Measurements from ENCODE around the gene TSPYL2. TPM values are rescaled to one million over a fixed set of nuclear protein-coding genes. Genes with fewer than 3 reads are reported as not detected.
A peak's percentile ranks its signal among the peaks of the same experiment; 100 is the strongest.

TSPYL2 gene
- total and polyA plus RNA-seq, 2 donors (not counting 1 experiment from before 2014, with no cell fraction given), result 101 to 126 TPM

- Histone ChIP-seq H3K36me3 (replicated peaks in 1 of 2; ENCODE audit: control extremely low read depth in 1 of 2, control insufficient read depth in 1 of 2, extremely low read depth in 1 of 2, insufficient read depth in 2 of 2, low read length in 1 of 2) (no peaks in the 10 kb centered on the region), H3K4me1 (ENCODE audit: control insufficient read depth in 2 of 2, insufficient read depth in 2 of 2, low read length in 2 of 2) (peaks cover 6 to 15% of the 10 kb centered on the region in 2 donors), H2AFZ (ENCODE audit: insufficient read depth, low read depth, low read length, poor library complexity, severe bottlenecking) (peak overlapping the region; percentile 86), H3K4me2 (replicated peaks; ENCODE audit: low read depth, low read length, poor library complexity, severe bottlenecking) (peak overlapping the region; percentile 79), H3K27me3 (replicated peaks in 1 of 4; ENCODE audit: control extremely low read depth in 1 of 4, control insufficient read depth in 3 of 4, insufficient read depth in 4 of 4, low read length in 3 of 4) (no peaks in the 10 kb centered on the region), H3K79me2 (ENCODE audit: control insufficient read depth, insufficient read depth, low read length) (peaks cover 6% of the 10 kb centered on the region), H3K27ac (ENCODE audit: low read length in 2 of 2) (peak overlapping the region; percentile 49 to 59), H4K20me1 (ENCODE audit: control insufficient read depth, insufficient read depth, low read length, poor library complexity, severe bottlenecking) (no peaks in the 10 kb centered on the region), H3K4me3 (ENCODE audit: control extremely low read depth in 1 of 5, extremely low read depth in 1 of 5, insufficient read depth in 1 of 5, low read depth in 2 of 5, low read length in 4 of 5) (peak overlapping the region; percentile 8 to 72 (median 68)), H3K9me3 (ENCODE audit: control extremely low read depth in 1 of 3, control insufficient read depth in 2 of 3, insufficient read depth in 1 of 3, low read length in 2 of 3) (no peaks in the 10 kb centered on the region), H3K9ac (ENCODE audit: low read length) (peak overlapping the region; percentile 66)
- Mint-ChIP-seq H3K9me3 (ENCODE audit: insufficient read depth) (no peaks in the 10 kb centered on the region), H3K27me3 (no peaks in the 10 kb centered on the region), H3K27ac (peak overlapping the region; percentile 91), H3K4me1 (peaks cover 14% of the 10 kb centered on the region), H3K4me3 (peak overlapping the region; percentile 91)
- ChIA-PET POLR2A (interaction anchor here (0.7 to 1.3 kb wide), 2 partner anchors 13 to 99 kb away, joined by 3 to 6 read pairs; partner anchors contain the start of gene TSPYL2), CTCF (interaction anchor here (1.3 kb wide), 1 partner anchor 23 kb away, joined by 3 read pairs; no protein-coding TSS in a partner anchor)
- DNase-seq (no peak), ATAC-seq (ENCODE audit: low read depth) (no peak)
- intact Hi-C loops (cut with micrococcal nuclease), result loop anchor here (10.0 kb wide), 1 partner anchor 950 kb away; the partner anchor contains the start of gene PHF8
- no CpG with 5 or more reads among the region's 5 CpGs for WGBS (ENCODE audit: insufficient coverage)
- TF ChIP-seq EZH2 (IDR thresholded peaks at IDR 0.05; ENCODE audit: borderline replicate concordance, insufficient read depth, low read depth, low read length, poor library complexity, severe bottlenecking), result no peak
- no peak for TF ChIP-seq CTCF (IDR thresholded peaks at IDR 0.05)
These were observed 12.4 kb downstream of the TSPYL2 start for GRCh38 chrX:53094582-53094905.

- H3K4me1 Mint-ChIP-seq, result peaks cover 14% of the 10 kb centered on the region
- H3K79me2 ChIP-seq (ENCODE audit: control insufficient read depth, insufficient read depth, low read length), result peaks cover 6% of the 10 kb centered on the region
- no peak overlapping the region for H3K4me2 ChIP-seq (replicated peaks; ENCODE audit: low read depth, low read length, poor library complexity, severe bottlenecking)
- no peaks in the 10 kb centered on the region for H3K9me3 Mint-ChIP-seq (ENCODE audit: insufficient read depth)
- H3K27ac Mint-ChIP-seq, result no peak overlapping the region
- no peak for TF ChIP-seq CTCF (IDR thresholded peaks at IDR 0.05)
- H3K4me3 ChIP-seq (ENCODE audit: control extremely low read depth in 1 of 5, extremely low read depth in 1 of 5, insufficient read depth in 1 of 5, low read depth in 2 of 5, low read length in 4 of 5), result no peak overlapping the region
- no peaks in the 10 kb centered on the region for H3K36me3 ChIP-seq (replicated peaks in 1 of 2; ENCODE audit: control extremely low read depth in 1 of 2, control insufficient read depth in 1 of 2, extremely low read depth in 1 of 2, insufficient read depth in 2 of 2, low read length in 1 of 2)
- no peak overlapping the region for H3K27ac ChIP-seq (ENCODE audit: low read length in 2 of 2)
- no peaks in the 10 kb centered on the region for H3K9me3 ChIP-seq (ENCODE audit: control extremely low read depth in 1 of 3, control insufficient read depth in 2 of 3, insufficient read depth in 1 of 3, low read length in 2 of 3)
- POLR2A ChIA-PET, result no interaction called here
- peaks cover 6 to 15% of the 10 kb centered on the region in 2 donors for H3K4me1 ChIP-seq (ENCODE audit: control insufficient read depth in 2 of 2, insufficient read depth in 2 of 2, low read length in 2 of 2)
- intact Hi-C loops (cut with micrococcal nuclease), result loop anchor here (10.0 kb wide), 1 partner anchor 949 kb away; the partner anchor contains the start of gene PHF8
- DNase-seq, result no peak
- no peak overlapping the region for H2AFZ ChIP-seq (ENCODE audit: insufficient read depth, low read depth, low read length, poor library complexity, severe bottlenecking)
- no peaks in the 10 kb centered on the region for H3K27me3 ChIP-seq (replicated peaks in 1 of 4; ENCODE audit: control extremely low read depth in 1 of 4, control insufficient read depth in 3 of 4, insufficient read depth in 4 of 4, low read length in 3 of 4)
- WGBS (ENCODE audit: insufficient coverage), result 100% methylated on average over 2 of the region's 3 CpGs
- CTCF ChIA-PET, result no interaction called here
- ATAC-seq (ENCODE audit: low read depth), result no peak
- no peaks in the 10 kb centered on the region for H4K20me1 ChIP-seq (ENCODE audit: control insufficient read depth, insufficient read depth, low read length, poor library complexity, severe bottlenecking)
- H3K9ac ChIP-seq (ENCODE audit: low read length), result no peak overlapping the region
- no peaks in the 10 kb centered on the region for H3K27me3 Mint-ChIP-seq
- H3K4me3 Mint-ChIP-seq, result peak overlapping the region; percentile 49
These were observed 13.6 kb downstream of the TSPYL2 start for GRCh38 chrX:53095796-53096195.
